Brain microvascular endothelial cell (primary cell): Measurements from ENCODE around the gene PIK3R2.
"Not testable (repeated sequence)": the region's sequence is repeated elsewhere in the genome, so short reads cannot be mapped to it uniquely, and the experiment has no call there.

Source experiments
- DNase-seq: peaks from one replicate; pipeline ENCODE4 v3.0.0-alpha.2; 2020
- H3K27ac ChIP-seq: fragments of 250-450 bp; sonication (Bioruptor Pico); 2 replicates; pipeline ENCODE4 v1.5.1; 2020; ENCODE audit warnings: mild to moderate bottlenecking, moderate library complexity
- H3K27me3 ChIP-seq: fragments of 250-450 bp; sonication (Bioruptor Pico); replicated peaks from 2 replicates; pipeline ENCODE4 v1.5.1; 2020; ENCODE audit warnings: mild to moderate bottlenecking
- H3K36me3 ChIP-seq: fragments of 250-450 bp; sonication (Bioruptor Pico); replicated peaks from 2 replicates; pipeline ENCODE4 v1.5.1; 2020; ENCODE audit warnings: mild to moderate bottlenecking
- H3K4me3 ChIP-seq: 2 replicates; pipeline ENCODE4 v1.5.1; 2011; ENCODE audit warnings: low read depth, mild to moderate bottlenecking, control low read depth, low read length, moderate library complexity
- in situ Hi-C: cut with HindIII; loops from 2 replicates; pipeline ENCODE4 v1.10.0; 2017; ENCODE audit warnings: low sequenced_read_pairs, low pct_ligation_motif_present
- TF ChIP-seq, protein P1 (sequence below): IDR thresholded peaks from 2 replicates; pipeline ENCODE4 v1.5.1; 2011; ENCODE audit warnings: low read depth, mild to moderate bottlenecking, moderate library complexity, low read length, control low read depth, inconsistent platforms; ENCODE audit errors: missing control alignments

PIK3R2 gene

DNA sequence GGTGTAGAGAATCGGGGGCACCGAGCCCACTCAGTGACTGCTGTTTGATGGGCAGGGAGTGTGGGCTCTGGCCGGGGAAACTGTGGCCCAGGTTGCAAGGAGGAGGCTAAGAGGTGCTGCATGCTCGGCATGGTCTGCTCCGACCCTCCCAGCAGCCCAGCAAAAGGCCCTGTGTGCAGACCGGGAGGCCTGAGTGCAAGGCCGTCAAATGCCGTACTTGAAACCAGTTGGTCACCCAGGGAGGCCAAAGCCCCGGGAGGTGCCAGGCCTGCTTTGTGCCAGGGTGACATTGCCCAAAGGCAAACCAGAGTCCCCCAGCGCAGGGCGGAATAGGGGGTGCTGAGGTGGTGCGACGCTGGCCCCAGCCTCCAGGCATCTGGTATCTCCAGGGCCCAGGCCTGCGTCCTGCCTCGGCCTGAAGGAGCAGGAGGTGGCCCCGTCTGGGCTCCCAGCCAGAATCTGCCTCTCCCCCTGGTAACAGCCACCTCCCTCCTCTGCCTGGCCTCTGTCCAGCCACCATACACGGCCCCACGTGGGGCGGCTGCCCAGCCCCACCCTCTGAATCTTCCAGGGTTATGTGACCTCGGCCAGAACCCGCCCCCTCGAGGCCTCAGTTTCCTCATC, 4.0 kb downstream of the PIK3R2 start:
- no peak overlapping the region for H3K27ac ChIP-seq
- peak; percentile 77 for DNase-seq
- in situ Hi-C loops = no loop called here
- no peak overlapping the region for H3K4me3 ChIP-seq
- TF ChIP-seq, protein P1, sequence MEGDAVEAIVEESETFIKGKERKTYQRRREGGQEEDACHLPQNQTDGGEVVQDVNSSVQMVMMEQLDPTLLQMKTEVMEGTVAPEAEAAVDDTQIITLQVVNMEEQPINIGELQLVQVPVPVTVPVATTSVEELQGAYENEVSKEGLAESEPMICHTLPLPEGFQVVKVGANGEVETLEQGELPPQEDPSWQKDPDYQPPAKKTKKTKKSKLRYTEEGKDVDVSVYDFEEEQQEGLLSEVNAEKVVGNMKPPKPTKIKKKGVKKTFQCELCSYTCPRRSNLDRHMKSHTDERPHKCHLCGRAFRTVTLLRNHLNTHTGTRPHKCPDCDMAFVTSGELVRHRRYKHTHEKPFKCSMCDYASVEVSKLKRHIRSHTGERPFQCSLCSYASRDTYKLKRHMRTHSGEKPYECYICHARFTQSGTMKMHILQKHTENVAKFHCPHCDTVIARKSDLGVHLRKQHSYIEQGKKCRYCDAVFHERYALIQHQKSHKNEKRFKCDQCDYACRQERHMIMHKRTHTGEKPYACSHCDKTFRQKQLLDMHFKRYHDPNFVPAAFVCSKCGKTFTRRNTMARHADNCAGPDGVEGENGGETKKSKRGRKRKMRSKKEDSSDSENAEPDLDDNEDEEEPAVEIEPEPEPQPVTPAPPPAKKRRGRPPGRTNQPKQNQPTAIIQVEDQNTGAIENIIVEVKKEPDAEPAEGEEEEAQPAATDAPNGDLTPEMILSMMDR = no peak
- H3K36me3 ChIP-seq = peaks cover 6% of the 10 kb centered on the region
- no peaks in the 10 kb centered on the region for H3K27me3 ChIP-seq

DNA sequence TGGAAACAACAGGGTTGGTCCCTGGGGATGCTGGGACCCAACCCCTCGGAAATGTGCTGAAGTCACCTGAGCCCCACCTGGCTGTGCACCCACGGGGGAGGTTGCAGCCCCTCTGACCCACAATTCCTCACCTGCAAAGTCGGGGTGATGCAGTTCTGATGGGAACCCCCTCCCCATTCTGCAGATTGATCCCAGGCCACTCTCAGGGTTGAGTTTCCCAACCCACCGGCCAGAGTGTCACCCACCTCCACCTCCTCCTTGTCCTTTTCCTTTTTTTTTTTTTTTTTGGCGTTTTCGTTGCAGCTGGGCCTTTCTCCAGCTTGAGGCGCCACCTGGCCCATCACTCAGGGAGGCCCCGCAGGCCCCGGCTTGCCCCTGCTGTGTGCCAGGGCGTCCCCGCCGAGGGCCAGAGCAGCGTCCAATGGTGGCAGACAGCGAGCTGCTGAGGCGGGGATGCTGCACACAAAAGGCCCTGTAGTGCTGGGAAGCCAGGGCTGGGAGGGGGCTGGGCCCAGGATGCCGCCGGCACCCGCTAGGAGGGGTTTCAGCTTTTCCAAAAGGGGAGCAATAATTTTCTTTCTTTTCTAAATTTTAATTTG, 4.6 kb downstream of the PIK3R2 start:
- TF ChIP-seq, protein P1 = no peak
- in situ Hi-C loops = no loop called here
- Histone ChIP-seq H3K27ac (no peak overlapping the region), H3K36me3 (peaks cover 12% of the 10 kb centered on the region), H3K4me3 (no peak overlapping the region), H3K27me3 (no peaks in the 10 kb centered on the region)
- no peak for DNase-seq

DNA sequence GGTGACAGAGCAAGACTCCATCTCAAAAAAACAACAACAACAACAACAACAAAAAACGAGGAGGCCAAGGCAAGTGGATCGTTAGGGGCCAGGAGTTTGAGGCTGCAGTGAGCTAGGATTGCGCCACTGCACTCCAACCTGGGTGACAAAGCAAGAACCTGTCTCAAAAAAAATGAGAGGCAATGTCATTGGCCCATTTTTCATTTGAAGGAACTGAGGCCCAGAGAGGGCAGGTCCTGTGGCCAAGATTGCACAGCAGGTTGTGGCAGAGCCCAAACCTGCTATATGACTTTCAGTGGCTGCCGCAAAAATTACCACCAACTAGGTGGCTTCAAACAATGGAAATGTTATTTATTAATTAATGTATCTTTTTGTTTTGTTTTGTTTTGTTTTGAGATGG, 5.5 kb downstream of the PIK3R2 start:
- no peak for DNase-seq
- Histone ChIP-seq H3K36me3 (peaks cover 20% of the 10 kb centered on the region), H3K27ac (no peak overlapping the region), H3K27me3 (no peaks in the 10 kb centered on the region), H3K4me3 (no peak overlapping the region)
- TF ChIP-seq, protein P1 = no peak
- in situ Hi-C loops = no loop called here

DNA sequence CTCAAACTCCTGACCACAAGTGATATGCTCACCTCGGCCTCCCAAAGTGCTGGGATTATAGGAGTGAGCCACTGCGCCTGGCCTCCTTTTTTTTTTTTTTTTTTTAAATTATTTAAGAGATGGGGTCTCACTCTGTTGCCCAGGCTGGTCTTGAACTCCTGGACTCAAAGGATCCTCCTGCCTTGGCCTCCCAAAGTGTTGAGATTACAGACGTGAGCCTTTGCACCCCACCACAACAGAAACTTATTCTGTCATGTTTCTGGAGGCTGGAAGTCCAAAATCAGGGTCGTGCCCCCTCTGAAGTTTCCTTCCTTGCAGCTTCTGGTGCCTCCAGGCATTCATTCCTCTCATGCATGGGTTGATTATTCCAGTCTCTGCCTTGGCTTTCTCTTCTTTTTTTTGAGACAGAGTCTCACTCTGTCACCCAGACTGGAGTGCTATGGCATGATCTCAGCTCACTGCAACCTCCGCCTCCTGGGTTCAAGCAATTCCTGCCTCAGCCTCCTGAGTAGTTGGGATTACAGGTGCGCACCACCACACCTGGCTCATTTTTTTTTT, 6.2 kb downstream of the PIK3R2 start:
- DNase-seq, H3K4me3 ChIP-seq, H3K27ac ChIP-seq, in situ Hi-C loops, H3K27me3 ChIP-seq: not testable (repeated sequence)
- peaks cover 26% of the 10 kb centered on the region for H3K36me3 ChIP-seq

DNA sequence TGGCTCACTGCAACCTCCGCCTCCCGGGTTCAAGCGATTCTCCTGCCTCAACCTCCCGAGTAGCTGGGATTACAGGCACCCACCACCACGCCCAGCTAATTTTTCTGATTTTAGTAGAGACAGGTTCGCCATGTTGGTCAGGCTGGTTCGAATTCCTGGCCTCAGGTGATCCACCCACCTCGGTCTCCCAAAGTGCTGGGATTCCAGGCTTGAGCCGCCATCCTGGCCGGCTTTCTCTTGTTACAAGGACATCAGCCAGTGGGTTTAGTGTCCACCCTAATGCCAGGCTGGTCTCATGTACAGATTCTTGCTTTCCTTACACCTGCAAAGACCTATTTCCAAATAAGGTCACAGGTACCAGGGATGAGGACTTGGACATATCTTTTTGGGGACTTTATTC, 6.8 kb downstream of the PIK3R2 start:
- peaks cover 27% of the 10 kb centered on the region for H3K36me3 ChIP-seq
- no peak for DNase-seq
- TF ChIP-seq, protein P1 = no peak
- no peak overlapping the region for H3K4me3 ChIP-seq
- H3K27ac ChIP-seq = no peak overlapping the region
- no peaks in the 10 kb centered on the region for H3K27me3 ChIP-seq
- in situ Hi-C loops = no loop called here

DNA sequence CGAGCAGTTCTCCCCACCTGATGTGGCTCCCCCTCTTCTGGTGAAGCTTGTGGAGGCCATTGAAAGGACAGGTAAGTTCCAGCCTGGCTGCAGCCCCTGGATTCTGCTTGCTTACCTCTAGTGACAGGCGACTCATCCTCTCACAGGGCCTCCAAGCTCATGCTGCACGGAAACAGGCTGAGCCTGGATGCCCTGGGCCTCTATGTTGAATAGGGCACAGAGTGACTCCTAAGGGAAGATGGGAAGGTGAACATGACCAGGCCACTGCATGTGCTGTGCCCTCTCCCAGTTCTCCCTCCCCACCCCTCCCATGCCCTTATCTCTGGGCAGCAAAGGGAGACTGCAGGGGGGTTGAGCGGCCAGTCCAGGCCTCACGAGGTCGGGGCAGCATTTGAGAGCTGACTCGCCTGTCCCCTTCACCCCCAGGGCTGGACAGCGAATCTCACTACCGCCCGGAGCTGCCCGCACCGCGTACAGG, 7.6 kb downstream of the PIK3R2 start:
- Histone ChIP-seq H3K27ac (no peak overlapping the region), H3K36me3 (peaks cover 32% of the 10 kb centered on the region), H3K27me3 (no peaks in the 10 kb centered on the region), H3K4me3 (peak overlapping the region; percentile 34)
- TF ChIP-seq, protein P1 = no peak
- no peak for DNase-seq
- in situ Hi-C loops = no loop called here
